HG02642 (cell line): ENCODE measurements around the gene NKX2-3.

Source experiments
- ATAC-seq: cut with Tn5 transposase; IDR thresholded peaks from one replicate; pipeline ENCODE4 v1.9.1; 2021; ENCODE audit warnings: mild to moderate bottlenecking; ENCODE audit not compliant: unreplicated experiment, poor library complexity

The NKX2-3 gene

DNA sequence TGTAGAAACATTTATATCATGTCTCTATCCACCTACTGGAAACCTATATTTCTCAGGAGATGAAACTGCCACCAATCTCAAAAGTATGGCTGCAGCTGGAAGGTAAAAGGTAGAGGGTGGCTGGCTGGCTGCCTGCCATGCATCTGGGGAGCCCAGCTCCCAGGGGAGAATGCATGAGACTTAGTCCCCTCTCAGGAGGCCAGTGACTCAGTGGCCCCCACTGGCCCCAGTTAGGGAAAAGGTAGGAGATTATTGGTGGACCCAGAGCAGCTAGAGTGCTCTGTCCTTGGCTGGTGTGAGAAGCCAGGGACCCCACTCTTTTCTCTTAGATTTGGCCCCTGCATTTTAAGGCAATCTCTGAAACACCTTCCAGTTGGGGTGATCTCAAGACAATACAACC, 6.8 kb upstream of the NKX2-3 start:
- no peak for ATAC-seq

DNA sequence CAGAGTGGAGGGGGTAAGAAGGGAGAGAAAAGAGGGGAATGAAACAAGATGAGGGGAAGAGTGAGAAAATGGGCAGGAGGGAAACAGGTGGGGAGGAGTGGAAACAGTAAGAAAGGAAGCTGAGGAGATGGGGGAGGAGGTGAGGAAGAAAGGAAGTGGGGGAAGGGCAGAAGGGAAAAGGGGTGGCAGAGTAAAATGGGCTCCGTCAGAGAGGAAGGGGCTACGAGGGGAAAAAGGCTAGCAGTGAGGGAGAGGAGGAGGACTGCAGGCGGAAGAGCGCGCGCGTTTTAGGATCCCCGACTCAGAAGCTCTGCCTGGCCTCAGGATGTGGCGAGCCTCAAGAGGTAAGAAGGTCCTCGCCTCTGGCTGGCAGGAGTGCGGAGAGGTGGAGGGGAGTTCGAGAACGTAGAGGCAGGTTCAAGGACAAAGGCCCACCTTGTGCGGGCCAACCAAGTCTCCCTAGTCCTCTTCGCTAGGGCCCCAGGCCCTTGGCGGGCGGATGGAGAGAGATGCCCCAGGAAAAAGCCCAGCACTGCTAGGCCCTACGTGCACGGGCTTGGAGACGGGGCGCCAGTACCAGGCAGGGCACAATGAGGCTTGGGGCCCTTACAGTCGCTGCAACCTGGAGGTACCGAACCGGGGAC, 5.8 kb upstream of the NKX2-3 start:
- ATAC-seq, result no peak

GRCh38 chr10:99527526-99528493, 4.9 kb upstream of the NKX2-3 start:
- no peak for ATAC-seq

DNA sequence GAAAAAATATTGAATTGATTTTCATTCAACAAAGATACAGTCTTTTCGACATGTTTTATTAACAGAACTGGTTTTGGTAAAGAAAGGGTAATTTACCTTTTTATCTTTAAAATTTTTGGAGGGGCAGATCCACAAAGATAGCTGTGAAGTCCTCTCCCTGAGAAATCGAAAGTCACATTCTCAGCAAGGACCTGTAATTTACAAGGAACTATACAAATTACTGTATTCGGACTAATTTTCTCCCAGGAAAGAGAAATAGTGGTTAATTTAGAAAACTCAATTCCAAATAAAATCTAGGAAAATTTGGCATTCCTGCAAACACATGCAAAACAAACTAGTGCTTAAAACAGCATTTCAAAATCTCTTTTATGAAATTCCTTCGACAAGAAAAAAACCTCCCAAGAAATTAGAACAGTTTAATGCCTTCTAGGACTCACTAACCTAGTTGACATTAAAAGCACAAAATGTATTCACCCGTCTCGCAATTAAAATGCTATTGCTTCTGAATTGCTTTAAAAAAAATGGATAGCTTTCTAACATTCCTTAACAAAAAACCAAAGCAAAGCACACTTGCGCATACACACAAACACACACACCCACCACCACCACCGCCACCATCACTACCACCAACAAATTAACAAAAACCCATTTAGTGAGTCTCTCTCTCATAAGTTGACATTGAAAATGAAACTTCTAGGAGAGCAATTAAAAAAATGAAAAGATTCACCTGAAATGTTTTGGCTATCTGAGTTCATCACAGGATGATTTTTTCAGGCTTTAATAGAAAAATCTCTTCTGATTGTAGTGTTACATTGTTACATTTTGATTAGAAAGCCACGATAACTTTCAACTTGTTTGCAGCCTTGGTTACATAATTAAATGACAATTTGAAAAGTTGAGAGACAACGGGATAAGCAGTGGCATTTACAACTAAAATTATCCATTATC, 4.0 kb upstream of the NKX2-3 start:
- no peak for ATAC-seq

- ATAC-seq, result no peak
These were observed 3.1 kb upstream of the NKX2-3 start for GRCh38 chr10:99529591-99530107.

DNA sequence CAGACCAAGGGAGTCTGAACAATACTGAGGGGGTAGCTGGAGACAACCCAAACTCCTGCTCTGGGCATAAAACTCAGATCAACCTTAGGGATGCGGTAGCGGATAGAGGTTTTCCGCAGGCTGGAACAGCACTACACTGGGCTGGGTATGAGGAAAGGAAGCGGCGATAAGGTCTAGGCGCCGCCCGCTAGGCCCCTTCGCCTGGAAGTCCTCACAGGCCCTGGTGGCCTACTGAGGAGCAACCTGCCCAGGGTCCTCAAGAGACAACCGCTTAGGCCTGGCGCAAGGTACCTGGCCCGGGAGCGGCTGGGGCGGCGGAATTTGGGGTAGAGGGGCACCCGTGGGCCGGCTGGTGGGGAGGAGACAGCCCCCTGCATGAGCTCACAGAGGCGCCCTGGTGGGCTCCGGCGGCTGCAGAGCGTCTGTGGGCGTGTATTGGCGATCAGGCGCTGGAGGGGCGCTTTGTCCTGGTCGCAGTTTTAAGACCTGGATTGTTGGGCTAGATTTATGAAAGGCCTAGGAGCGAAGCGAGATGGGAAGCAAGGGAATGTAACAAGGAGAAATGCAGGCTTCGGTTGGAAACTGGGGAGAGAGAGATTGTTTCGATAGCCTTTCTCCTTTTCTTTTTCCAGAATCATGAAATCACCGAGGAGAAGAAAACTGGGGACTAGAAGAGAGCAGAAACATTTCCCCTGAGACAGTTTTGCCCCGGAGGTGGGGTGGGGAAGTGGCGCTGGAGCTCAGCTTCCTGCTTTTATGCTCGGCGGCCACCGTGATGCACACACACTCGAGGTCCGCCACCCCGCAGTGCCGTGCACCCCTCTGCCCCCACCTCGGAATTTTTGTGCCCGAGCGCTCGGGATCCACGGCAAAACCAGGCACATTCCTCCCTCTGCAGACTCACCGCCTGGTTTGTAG, 2.4 kb upstream of the NKX2-3 start:
- no peak for ATAC-seq

DNA sequence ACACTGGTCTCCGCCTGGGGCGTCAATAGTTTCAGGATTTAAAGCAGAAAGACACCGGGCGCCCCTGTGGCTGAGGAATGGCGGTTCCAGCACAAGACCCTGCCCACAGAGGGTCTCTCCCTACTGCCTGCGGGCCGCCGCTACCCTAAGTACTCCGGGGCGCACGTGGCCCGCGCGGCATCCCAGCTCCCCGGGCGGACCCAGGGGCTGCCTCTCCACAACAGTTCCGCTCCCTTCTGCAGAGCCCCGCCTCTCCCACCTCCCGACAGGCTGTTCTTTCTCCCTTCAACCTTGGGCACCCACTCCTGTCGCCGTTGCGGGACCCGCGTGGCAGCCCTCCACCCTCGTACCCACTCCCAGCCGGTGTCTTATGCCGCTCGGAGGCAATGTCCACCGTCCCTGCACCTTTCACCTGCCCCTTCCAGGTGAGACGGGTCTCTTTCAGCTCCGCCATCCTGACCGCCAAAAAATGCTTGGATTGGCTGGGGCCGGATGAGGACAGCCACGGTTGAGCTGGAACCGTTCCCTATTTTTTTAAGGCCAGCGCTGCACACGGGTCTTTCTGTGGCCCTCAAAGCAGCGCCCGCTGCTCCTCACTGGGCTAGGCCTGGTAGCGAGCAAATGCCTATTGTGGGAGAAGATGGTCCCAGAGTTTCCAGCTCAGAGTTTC, 1.6 kb upstream of the NKX2-3 start:
- ATAC-seq, result no peak

GRCh38 chr10:99531696-99532593, 797 bp upstream of the NKX2-3 start:
- ATAC-seq, result no peak

GRCh38 chr10:99533496-99534449, 1.0 kb downstream of the NKX2-3 start:
- ATAC-seq, result no peak

- no peak for ATAC-seq
These were observed 1.8 kb downstream of the NKX2-3 start for GRCh38 chr10:99534450-99534938.

DNA sequence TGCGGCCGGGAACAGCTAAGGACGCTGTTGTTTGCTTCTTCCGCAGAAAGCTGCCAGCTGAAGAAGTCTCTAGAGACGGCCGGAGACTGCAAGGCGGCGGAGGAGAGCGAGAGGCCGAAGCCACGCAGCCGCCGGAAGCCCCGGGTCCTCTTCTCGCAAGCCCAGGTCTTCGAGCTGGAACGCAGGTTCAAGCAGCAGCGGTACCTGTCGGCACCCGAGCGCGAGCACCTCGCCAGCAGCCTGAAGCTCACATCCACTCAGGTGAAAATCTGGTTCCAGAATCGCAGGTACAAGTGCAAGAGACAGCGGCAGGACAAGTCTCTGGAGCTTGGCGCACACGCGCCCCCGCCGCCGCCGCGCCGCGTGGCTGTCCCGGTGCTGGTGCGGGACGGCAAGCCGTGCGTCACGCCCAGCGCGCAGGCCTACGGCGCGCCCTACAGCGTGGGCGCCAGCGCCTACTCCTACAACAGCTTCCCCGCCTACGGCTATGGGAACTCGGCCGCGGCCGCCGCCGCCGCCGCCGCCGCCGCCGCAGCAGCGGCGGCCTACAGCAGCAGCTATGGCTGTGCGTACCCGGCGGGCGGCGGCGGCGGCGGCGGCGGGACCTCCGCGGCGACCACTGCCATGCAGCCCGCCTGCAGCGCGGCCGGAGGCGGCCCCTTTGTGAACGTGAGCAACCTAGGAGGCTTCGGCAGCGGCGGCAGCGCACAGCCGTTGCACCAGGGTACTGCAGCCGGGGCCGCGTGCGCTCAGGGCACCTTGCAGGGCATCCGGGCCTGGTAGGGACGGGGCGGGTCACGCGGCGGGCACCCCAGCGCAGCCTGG, 2.4 kb downstream of the NKX2-3 start:
- ATAC-seq, result peak; percentile 26

DNA sequence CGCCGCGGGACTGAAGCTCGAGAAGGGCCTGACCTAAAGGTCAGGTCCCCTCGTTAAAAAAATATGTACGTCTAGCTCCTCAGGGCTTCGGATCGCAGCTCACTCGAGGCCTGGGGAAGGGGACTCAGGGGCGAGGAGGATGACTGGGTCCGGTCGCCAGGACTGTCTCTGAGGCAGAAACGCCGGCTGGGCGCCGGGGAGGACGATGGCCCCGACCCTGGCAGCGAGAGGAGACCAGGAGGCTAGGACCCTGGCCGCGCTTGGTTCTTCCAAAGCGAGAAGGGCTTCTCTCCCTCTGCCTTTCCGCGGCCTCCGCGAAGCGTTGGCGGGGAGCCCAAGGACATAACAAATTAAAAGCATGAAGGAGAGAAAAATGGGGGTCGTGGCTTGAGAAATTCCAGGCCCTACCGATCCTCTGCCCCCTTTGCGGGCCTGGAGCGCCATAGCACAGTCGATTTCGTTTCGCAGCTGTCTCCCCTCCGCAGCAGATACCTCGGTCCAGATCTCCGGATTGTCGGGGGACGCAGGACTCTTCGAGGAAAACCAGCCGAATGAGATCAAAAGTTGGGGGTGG, 3.1 kb downstream of the NKX2-3 start:
- no peak for ATAC-seq

- ATAC-seq, result no peak
These were observed 3.8 kb downstream of the NKX2-3 start for GRCh38 chr10:99536338-99537085.

DNA sequence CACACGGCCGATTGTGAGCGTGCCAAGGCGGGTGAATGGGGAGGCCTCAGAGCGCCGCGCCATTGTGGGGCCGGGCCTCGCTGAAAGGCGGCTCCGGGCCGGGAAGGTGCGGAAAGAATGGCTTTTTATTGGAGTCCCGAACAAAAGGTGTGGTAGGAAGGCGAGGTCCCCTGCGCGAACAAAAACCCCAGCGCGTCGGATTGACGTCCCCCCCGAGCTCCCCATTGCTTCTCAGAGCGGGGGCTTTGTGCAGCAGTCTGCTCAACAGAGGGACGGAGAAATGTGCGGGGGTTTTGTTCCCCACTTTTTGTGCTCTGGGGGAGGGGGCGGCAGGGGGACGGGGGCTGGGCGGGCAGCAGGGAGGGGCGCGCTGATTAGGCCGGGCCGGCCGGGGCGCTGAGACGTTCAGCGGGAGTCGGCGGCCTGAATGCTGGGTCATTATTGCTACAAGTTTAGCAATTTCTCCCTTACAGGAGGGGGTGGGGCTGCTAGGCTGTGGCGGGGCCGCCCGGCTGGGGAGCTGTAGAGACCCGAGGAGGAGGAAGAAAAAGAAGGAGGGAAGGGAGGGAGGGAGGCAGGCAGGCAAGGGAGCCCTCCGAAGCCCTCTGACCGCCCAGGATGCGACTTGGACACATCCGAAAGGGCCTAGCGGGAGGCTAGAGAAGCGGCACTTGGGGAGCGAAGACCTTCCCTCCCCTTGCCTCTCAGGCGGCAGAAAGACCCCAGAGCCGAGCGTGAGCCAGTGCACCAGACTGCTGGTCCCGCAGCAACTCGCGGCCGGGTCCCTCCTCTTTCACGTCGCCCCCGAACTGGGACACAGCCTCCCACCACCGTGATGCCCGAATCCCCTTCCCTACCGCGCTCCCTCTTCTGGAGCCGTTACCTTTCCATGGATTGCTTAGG, 4.6 kb downstream of the NKX2-3 start:
- no peak for ATAC-seq
